CMK (cell line): ENCODE measurements around the gene PCDHB7.
"Not testable (repeated sequence)": the region's sequence is repeated elsewhere in the genome, so short reads cannot be mapped to it uniquely, and the experiment has no call there.

Experiments used
- DNase-seq: peaks from one replicate; pipeline ENCODE4 v3.0.0-alpha.2; 2010; ENCODE audit warnings: low read depth

Gene PCDHB7

DNA sequence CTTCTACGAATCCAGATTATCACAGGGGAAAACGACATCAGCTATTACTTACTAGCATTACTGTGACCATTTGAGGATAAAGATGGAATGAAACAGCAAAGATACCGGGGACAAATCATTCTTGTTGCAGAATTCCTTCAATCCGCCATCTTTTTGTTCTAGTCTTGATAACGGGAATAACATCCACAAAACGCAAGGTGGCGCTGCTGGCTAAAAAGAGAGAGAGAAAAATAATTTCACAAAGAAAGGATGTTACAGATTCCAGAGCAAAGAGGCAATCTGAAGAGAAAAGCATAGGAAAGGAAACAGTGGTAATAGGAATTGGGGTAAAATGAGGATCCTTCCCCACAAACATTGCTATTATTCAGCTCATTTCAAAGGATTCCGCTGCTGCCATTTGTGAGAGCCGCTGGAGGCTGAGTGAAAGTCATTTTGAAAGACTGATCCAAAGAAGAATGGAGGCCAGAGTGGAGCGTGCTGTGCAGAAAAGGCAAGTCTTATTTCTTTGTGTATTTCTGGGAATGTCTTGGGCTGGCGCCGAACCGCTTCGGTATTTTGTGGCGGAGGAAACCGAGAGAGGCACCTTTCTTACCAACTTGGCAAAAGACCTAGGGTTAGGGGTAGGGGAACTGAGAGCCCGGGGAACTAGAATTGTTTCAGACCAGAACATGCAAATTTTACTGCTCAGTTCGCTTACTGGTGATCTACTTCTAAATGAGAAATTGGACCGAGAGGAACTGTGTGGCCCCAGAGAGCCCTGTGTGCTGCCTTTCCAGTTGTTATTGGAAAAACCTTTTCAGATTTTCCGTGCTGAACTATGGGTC is at the start of gene PCDHB7:
TSS of gene PCDHB7 (plus strand) at position 264 of the 824 bp plus-strand sequence. CDS start at position 456, 192 bp downstream.
- DNase-seq = no peak

DNA sequence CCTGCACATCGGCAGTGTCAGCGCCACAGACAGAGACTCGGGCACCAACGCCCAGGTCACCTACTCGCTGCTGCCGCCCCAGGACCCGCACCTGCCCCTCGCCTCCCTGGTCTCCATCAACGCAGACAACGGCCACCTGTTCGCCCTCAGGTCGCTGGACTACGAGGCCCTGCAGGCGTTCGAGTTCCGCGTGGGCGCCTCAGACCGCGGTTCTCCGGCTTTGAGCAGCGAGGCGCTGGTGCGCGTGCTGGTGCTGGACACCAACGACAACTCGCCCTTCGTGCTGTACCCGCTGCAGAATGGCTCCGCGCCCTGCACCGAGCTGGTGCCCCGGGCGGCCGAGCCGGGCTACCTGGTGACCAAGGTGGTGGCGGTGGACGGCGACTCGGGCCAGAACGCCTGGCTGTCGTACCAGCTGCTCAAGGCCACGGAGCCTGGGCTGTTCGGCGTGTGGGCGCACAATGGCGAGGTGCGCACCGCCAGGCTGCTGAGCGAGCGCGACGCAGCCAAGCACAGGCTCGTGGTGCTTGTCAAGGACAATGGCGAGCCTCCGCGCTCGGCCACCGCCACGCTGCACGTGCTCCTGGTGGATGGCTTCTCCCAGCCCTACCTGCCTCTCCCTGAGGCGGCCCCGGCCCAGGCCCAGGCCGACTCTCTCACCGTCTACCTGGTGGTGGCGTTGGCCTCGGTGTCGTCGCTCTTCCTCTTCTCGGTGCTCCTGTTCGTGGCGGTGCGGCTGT is 48.9 kb upstream of the PCDHB7 start:
- DNase-seq = not testable (repeated sequence)

DNA sequence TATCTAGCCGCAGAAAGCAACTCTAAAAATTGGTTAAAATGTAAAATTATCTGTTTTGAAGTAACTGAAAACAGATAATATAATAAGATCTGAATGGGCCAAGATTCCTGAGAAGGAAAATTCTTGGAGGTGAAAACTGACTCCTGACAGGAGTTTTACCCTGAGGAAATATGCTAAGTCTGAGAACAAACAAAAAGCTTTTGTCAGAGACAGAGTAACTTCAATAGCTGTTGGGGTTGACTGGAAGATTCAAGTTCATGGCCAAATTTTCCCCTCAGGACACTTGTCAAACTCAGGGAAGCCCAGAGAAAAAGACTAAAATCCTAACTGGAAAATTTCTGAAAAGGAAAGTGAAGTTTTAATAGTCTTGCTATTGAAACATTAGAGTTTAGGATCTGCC is 45.1 kb upstream of the PCDHB7 start:
- DNase-seq = no peak

DNA sequence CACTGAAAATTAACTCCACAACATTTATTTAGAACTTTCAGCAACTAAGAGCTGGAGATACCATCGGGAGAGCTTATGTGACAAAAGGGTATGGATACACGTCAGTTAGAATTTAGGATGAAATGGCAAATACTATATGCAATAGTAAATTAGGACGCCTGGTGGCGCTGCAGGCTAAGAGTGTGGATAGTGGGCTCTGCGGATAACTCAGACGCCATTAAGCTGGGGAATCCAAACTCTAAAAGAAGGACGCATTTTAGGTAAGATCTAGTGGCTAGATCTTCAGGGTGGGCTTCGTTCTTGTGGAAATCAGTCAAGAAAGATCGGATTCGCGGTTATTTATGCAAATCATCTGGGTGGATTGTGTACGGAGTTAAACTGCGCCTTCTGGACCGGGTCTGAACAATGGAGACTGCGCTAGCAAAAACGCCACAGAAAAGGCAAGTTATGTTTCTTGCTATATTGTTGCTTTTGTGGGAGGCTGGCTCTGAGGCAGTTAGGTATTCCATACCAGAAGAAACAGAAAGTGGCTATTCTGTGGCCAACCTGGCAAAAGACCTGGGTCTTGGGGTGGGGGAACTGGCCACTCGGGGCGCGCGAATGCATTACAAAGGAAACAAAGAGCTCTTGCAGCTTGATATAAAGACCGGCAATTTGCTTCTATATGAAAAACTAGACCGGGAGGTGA is 37.3 kb upstream of the PCDHB7 start, which contains the start of gene PCDHB5:
TSS of gene PCDHB5 (plus strand) at position 177 of the 688 bp plus-strand sequence. CDS start at position 406, 229 bp downstream.
- DNase-seq = no peak

DNA sequence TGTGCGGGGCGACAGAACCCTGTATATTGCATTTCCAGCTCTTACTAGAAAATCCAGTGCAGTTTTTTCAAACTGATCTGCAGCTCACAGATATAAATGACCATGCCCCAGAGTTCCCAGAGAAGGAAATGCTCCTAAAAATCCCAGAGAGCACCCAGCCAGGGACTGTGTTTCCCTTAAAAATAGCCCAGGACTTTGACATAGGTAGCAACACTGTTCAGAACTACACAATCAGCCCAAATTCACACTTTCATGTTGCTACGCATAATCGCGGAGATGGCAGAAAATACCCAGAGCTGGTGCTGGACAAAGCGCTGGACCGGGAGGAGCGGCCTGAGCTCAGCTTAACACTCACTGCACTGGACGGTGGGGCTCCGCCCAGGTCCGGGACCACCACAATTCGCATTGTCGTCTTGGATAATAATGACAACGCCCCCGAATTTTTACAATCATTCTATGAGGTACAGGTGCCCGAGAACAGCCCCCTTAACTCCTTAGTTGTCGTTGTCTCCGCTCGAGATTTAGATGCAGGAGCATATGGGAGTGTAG is 36.7 kb upstream of the PCDHB7 start:
- no peak for DNase-seq

DNA sequence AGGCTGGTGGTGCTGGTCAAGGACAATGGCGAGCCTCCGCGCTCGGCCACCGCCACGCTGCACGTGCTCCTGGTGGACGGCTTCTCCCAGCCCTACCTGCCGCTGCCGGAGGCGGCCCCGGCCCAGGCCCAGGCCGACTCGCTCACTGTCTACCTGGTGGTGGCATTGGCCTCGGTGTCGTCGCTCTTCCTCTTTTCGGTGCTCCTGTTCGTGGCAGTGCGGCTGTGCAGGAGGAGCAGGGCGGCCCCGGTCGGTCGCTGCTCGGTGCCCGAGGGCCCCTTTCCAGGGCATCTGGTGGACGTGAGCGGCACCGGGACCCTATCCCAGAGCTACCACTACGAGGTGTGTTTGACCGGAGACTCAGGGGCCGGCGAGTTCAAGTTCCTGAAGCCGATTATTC is 35.1 kb upstream of the PCDHB7 start:
- not testable (repeated sequence) for DNase-seq

DNA sequence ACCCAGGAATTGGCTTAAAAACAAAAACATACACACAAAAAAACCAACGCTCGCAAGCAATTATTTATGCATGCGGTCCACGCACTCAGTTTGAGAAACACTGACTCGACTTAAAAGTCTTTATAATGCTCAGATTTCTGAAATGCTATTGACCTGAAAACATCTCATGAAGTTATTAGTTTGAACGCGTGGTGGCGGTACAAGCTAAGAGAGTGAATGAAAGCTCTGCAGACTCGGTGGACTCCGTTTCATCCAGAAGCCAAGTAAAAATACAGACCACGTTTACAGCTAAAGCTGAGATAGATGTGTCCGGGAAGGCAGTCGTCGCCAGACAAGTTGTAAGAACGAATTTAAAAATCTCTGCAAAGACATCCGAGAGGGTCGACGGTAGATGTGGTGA is 22.6 kb upstream of the PCDHB7 start, which contains the start of gene PCDHB6:
TSS of gene PCDHB6 (plus strand) at position 246 of the 400 bp plus-strand sequence. CDS start 201 bp downstream, outside the sequence.
- DNase-seq = no peak

DNA sequence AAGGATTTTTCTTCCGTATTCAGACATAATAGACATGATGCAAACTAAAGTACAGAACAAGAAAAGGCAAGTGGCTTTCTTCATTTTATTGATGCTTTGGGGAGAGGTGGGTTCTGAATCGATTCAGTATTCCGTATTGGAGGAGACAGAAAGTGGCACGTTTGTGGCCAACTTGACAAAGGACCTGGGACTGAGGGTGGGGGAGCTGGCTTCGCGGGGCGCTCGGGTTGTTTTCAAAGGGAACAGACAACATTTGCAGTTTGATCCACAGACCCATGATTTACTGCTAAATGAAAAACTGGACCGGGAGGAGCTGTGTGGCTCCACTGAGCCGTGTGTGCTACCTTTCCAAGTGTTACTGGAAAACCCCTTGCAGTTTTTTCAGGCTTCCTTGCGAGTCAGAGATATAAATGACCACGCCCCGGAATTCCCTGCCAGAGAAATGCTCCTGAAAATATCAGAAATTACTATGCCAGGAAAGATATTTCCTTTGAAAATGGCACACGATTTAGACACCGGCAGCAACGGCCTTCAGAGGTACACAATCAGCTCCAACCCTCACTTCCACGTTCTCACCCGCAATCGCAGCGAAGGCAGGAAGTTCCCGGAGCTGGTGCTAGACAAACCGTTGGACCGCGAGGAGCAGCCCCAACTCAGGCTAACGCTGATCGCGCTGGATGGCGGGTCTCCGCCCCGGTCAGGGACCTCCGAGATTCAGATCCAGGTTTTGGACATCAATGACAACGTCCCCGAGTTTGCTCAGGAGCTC is 22.0 kb upstream of the PCDHB7 start:
- DNase-seq = no peak

DNA sequence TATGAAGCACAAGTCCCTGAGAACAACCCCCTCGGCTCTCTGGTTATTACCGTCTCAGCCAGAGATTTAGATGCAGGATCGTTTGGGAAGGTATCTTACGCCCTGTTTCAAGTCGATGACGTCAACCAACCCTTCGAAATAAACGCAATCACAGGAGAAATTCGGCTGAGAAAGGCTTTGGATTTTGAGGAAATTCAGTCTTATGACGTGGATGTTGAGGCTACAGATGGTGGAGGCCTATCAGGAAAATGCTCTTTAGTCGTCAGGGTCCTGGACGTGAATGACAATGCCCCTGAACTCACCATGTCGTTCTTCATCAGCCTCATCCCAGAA is 21.5 kb upstream of the PCDHB7 start:
- no peak for DNase-seq

DNA sequence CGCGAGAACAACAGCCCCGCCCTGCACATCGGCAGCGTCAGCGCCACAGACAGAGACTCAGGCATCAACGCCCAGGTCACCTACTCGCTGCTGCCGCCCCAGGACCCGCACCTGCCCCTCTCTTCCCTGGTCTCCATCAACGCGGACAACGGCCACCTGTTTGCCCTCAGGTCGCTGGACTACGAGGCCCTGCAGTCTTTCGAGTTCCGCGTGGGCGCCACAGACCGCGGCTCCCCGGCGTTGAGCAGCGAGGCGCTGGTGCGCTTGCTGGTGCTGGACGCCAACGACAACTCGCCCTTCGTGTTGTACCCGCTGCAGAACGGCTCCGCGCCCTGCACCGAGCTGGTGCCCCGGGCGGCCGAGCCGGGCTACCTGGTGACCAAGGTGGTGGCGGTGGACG is 20.8 kb upstream of the PCDHB7 start:
- not testable (repeated sequence) for DNase-seq

DNA sequence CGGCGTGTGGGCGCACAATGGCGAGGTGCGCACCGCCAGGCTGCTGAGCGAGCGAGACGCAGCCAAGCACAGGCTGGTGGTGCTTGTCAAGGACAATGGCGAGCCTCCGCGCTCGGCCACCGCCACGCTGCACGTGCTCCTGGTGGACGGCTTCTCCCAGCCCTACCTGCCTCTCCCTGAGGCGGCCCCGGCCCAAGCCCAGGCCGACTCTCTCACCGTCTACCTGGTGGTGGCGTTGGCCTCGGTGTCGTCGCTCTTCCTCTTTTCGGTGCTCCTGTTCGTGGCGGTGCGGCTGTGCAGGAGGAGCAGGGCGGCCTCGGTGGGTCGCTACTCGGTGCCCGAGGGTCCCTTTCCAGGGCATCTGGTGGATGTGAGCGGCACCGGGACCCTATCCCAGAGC is 20.3 kb upstream of the PCDHB7 start:
- not testable (repeated sequence) for DNase-seq

DNA sequence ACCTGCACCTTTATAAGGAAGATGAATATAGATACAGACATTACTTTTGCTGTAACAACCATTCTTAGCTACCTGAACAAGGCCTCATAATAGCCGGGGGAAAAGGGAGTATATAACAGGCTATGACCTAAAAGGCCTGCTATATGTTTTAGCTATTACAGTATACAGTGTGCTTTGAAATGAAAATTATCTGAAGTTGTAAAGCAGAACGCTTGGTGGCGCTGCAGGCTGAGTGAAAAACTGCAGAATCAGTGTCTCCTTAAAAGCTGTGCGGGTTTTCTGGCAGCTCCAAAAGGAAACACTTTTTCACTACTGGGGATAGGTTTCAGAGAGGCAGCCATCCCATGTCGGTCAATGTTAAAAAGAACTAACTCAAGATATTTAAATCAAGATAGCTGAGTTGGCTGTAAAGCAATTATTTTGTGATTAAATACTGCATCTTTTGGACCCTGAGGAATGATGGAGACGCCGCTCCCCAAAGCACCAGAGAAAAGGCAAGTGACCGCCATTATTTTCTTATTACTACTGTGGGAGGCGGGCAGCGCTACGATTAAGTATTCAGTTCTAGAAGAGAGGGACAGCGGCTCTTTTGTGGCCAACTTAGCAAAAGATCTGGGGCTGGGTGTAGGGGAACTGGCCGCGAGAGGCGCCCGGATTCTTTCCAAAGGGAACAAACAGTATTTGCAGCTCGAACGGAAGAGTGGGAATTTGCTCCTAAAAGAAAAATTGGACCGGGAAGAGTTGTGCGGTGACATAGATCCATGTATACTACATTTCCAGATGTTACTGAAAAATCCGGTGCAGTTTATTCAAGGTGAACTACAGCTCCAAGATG is 16.7 kb upstream of the PCDHB7 start:
- DNase-seq = no peak

DNA sequence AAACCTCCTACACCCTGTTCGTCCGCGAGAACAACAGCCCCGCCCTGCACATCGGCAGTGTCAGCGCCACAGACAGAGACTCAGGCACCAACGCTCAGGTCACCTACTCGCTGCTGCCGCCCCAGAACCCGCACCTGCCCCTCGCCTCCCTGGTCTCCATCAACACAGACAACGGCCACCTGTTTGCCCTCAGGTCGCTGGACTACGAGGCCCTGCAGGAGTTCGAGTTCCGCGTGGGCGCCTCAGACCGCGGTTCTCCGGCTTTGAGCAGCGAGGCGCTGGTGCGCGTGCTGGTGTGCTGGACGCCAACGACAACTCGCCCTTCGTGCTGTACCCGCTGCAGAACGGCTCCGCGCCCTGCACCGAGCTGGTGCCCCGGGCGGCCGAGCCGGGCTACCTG is 15.1 kb upstream of the PCDHB7 start:
- DNase-seq = not testable (repeated sequence)

DNA sequence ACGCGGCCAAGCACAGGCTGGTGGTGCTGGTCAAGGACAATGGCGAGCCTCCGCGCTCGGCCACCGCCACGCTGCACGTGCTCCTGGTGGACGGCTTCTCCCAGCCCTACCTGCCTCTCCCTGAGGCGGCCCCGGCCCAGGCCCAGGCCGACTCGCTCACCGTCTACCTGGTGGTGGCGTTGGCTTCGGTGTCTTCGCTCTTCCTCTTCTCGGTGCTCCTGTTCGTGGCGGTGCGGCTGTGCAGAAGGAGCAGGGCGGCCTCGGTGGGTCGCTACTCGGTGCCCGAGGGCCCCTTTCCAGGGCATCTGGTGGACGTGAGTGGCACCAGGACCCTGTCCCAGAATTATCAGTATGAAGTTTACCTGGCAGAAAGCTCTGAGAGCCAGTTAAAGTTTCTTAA is 14.5 kb upstream of the PCDHB7 start:
- DNase-seq = not testable (repeated sequence)

DNA sequence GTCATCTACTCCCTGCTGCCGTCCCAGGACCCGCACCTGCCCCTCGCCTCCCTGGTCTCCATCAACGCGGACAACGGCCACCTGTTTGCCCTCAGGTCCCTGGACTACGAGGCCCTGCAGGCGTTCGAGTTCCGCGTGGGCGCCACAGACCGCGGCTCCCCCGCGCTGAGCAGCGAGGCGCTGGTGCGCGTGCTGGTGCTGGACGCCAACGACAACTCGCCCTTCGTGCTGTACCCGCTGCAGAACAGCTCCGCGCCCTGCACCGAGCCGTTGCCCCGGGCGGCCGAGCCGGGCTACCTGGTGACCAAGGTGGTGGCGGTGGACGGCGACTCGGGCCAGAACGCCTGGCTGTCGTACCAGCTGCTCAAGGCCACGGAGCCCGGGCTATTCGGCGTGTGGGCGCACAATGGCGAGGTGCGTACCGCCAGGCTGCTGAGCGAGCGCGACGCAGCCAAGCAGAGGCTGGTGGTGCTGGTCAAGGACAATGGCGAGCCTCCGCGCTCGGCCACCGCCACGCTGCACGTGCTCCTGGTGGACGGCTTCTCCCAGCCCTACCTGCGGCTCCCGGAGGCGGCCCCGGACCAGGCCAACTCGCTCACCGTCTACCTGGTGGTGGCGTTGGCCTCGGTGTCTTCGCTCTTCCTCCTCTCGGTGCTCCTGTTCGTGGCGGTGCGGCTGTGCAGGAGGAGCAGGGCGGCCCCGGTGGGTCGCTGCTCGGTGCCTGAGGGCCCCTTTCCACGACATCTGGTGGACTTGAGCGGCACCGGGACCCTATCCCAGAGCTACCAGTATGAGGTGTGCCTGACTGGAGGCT is 2.1 kb downstream of the PCDHB7 start:
- not testable (repeated sequence) for DNase-seq

DNA sequence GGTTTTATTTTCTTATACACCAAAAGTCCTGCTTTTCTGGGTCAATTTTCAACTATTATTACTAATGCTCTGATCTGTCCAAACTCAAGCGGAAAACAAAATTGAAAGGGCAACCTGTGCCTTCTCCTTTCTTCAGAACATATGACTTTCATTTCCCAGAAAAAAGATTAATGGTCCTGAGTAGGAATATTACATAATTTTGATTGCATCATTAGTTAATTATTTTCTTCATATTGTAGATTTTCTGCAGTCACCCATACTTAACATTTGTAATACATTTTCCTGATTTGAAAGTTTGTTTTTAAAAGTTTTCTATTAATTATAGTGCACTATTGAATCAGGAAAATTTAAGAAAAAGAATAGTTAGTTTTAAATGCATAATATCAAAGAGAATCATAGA is 3.5 kb downstream of the PCDHB7 start:
- DNase-seq = no peak

DNA sequence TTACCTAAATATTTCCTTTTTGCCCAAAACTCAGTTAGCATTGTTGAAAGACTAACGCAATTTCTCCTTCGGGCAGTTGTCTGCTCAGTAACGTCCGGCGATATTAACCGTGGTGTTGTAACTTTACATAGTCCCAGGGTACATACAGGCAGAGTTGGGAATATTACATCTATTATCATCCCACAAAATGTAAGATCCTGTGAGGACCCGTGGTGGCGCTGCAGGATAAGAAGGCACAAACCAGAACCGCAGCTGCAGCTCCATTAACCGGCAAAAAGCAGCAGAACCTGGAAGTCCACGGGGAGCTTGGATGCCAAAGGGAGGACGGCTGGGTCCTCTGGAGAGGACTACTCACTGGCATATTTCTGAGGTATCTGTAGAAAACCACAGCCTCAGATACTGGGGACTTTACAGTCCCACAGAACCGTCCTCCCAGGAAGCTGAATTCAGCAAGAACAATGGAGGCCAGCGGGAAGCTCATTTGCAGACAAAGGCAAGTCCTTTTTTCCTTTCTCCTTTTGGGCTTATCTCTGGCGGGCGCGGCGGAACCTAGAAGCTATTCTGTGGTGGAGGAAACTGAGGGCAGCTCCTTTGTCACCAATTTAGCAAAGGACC is 5.2 kb downstream of the PCDHB7 start, which contains the start of gene PCDHB8:
TSS of gene PCDHB8 (plus strand) at position 214 of the 615 bp plus-strand sequence. CDS start at position 459, 245 bp downstream.
- DNase-seq = not testable (repeated sequence)

DNA sequence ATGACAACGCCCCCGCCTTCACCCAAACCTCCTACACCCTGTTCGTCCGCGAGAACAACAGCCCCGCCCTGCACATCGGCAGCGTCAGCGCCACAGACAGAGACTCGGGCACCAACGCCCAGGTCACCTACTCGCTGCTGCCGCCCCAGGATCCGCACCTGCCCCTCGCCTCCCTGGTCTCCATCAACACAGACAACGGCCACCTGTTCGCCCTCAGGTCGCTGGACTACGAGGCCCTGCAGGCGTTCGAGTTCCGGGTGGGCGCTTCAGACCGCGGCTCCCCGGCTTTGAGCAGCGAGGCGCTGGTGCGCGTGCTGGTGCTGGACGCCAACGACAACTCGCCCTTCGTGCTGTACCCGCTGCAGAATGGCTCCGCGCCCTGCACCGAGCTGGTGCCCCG is 6.9 kb downstream of the PCDHB7 start:
- DNase-seq = not testable (repeated sequence)

DNA sequence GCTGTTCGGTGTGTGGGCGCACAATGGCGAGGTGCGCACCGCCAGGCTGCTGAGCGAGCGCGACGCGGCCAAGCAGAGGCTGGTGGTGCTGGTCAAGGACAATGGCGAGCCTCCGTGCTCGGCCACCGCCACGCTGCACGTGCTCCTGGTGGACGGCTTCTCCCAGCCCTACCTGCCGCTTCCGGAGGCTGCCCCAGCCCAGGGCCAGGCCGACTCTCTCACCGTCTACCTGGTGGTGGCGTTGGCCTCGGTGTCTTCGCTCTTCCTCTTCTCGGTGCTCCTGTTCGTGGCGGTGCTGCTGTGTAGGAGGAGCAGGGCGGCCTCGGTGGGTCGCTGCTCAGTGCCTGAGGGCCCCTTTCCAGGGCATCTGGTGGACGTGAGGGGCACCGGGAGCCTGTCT is 7.4 kb downstream of the PCDHB7 start:
- not testable (repeated sequence) for DNase-seq
